GM23338 (cell line): ENCODE data around the gene TIMM44. TPM values are rescaled to one million over a fixed set of nuclear protein-coding genes. Genes with fewer than 3 reads are reported as not detected.

Experiments used
- ATAC-seq: fragments of 200-7000 bp; cut with Tn5 transposase; 3 replicates; pipeline ENCODE4 v1.9.1; 2020
- DNase-seq: peaks from one replicate; pipeline ENCODE4 v3.0.0-alpha.2; 2015; ENCODE audit warnings: low spot score
- H2AFZ ChIP-seq: fragments of 200-600 bp; sonication (generic); 2 replicates; pipeline ENCODE4 v1.8.0; 2016; ENCODE audit warnings: antibody characterized with exemption, mild to moderate bottlenecking, moderate library complexity
- H3F3A ChIP-seq: fragments of 200-600 bp; sonication (generic); replicated peaks from 2 replicates; pipeline ENCODE4 v1.8.0; 2017; ENCODE audit warnings: antibody characterized with exemption, mixed run types, low read depth
- H3K27ac ChIP-seq: fragments of 200-600 bp; sonication (generic); 2 replicates; pipeline ENCODE4 v1.6.1; 2016; ENCODE audit warnings: low read depth
- H3K27me3 ChIP-seq: fragments of 200-600 bp; sonication (generic); 2 replicates; pipeline ENCODE4 v1.8.0; 2016; ENCODE audit warnings: mild to moderate bottlenecking, mixed run types, moderate library complexity; ENCODE audit not compliant: insufficient read depth
- H3K36me3 ChIP-seq: fragments of 200-600 bp; sonication (generic); 2 replicates; pipeline ENCODE4 v1.8.0; 2016; ENCODE audit warnings: mild to moderate bottlenecking; ENCODE audit not compliant: insufficient read depth
- H3K4me1 ChIP-seq: fragments of 200-600 bp; sonication (generic); 2 replicates; pipeline ENCODE4 v1.8.0; 2016; ENCODE audit warnings: mild to moderate bottlenecking, moderate library complexity; ENCODE audit not compliant: insufficient read depth
- H3K4me2 ChIP-seq: fragments of 200-600 bp; sonication (generic); 2 replicates; pipeline ENCODE4 v1.7.1; 2017; ENCODE audit warnings: mixed run types
- H3K4me3 ChIP-seq: fragments of 200-600 bp; sonication (generic); 2 replicates; pipeline ENCODE4 v1.6.1; 2016; ENCODE audit warnings: mixed run types
- H3K79me2 ChIP-seq: fragments of 200-600 bp; sonication (generic); replicated peaks from 2 replicates; pipeline ENCODE4 v1.8.0; 2017; ENCODE audit warnings: mild to moderate bottlenecking; ENCODE audit not compliant: insufficient read depth
- H3K9me2 ChIP-seq: fragments of 200-600 bp; sonication (generic); 2 replicates; pipeline ENCODE4 v1.8.0; 2017; ENCODE audit not compliant: insufficient read depth
- H4K20me1 ChIP-seq: fragments of 200-600 bp; sonication (generic); replicated peaks from 2 replicates; pipeline ENCODE4 v1.8.0; 2017; ENCODE audit warnings: mild to moderate bottlenecking; ENCODE audit not compliant: insufficient read depth
- H3K27ac Mint-ChIP-seq: 2 replicates; pipeline ENCODE4 v1.8.0; 2020; ENCODE audit warnings: inconsistent platforms, mild to moderate bottlenecking, moderate library complexity, mixed read lengths
- H3K27me3 Mint-ChIP-seq: 3 replicates; pipeline ENCODE4 v1.8.0; 2022; ENCODE audit warnings: low read depth, mild to moderate bottlenecking, moderate library complexity, mixed read lengths, inconsistent platforms; ENCODE audit not compliant: insufficient read depth, poor library complexity
- H3K36me3 Mint-ChIP-seq: 3 replicates; pipeline ENCODE4 v1.8.0; 2021; ENCODE audit warnings: low read depth, mild to moderate bottlenecking, inconsistent platforms, moderate library complexity, mixed read lengths
- H3K4me1 Mint-ChIP-seq: 3 replicates; pipeline ENCODE4 v1.8.0; 2020; ENCODE audit warnings: mild to moderate bottlenecking, inconsistent platforms, mixed read lengths
- H3K4me3 Mint-ChIP-seq: 3 replicates; pipeline ENCODE4 v1.8.0; 2021; ENCODE audit warnings: moderate library complexity, mild to moderate bottlenecking, inconsistent platforms, mixed read lengths
- H3K9me3 Mint-ChIP-seq: 3 replicates; pipeline ENCODE4 v1.8.0; 2020; ENCODE audit warnings: moderate library complexity, mild to moderate bottlenecking, inconsistent platforms, mixed read lengths
- CREB1 ChIP-seq: fragments of 250-450 bp; sonication (Bioruptor Pico); IDR thresholded peaks from 2 replicates; pipeline ENCODE4 v1.5.0; 2020; ENCODE audit warnings: low read depth, mild to moderate bottlenecking, moderate library complexity
- EZH2 ChIP-seq: fragments of 200-600 bp; sonication (generic); IDR thresholded peaks from one replicate; pipeline ENCODE4 v1.8.0; 2017; ENCODE audit warnings: antibody characterized with exemption, mild to moderate bottlenecking, low read depth; ENCODE audit not compliant: unreplicated experiment
- EZH2phosphoT487 ChIP-seq: fragments of 200-600 bp; sonication (generic); IDR thresholded peaks from one replicate; pipeline ENCODE4 v1.8.1; 2018; ENCODE audit warnings: antibody characterized with exemption; ENCODE audit not compliant: unreplicated experiment
- JUNB ChIP-seq: IDR thresholded peaks from one replicate; pipeline ENCODE4 v1.6.1; 2016; ENCODE audit warnings: antibody characterized with exemption; ENCODE audit not compliant: unreplicated experiment
- NANOG ChIP-seq: IDR thresholded peaks from 2 replicates; pipeline ENCODE4 v1.6.1; 2016; ENCODE audit warnings: antibody characterized with exemption, borderline replicate concordance
- POLR2AphosphoS5 ChIP-seq: IDR thresholded peaks from 2 replicates; pipeline ENCODE4 v1.6.1; 2016; ENCODE audit warnings: antibody characterized with exemption, low read depth
- REST ChIP-seq: IDR thresholded peaks from one replicate; pipeline ENCODE4 v1.6.1; 2018; ENCODE audit warnings: antibody characterized with exemption; ENCODE audit not compliant: unreplicated experiment
- STAT1 ChIP-seq: IDR thresholded peaks from one replicate; pipeline ENCODE4 v1.6.1; 2016; ENCODE audit warnings: antibody characterized with exemption; ENCODE audit not compliant: unreplicated experiment
- ZNF114 ChIP-seq: fragments of 250-450 bp; sonication (Bioruptor Pico); IDR thresholded peaks from 2 replicates; pipeline ENCODE4 v1.5.0; 2020; ENCODE audit warnings: mild to moderate bottlenecking, moderate library complexity
- ZNF331 ChIP-seq: fragments of 250-450 bp; sonication (Bioruptor Pico); IDR thresholded peaks from 2 replicates; pipeline ENCODE4 v1.5.0; 2020; ENCODE audit warnings: low read depth, mild to moderate bottlenecking, moderate library complexity
- ZNF462 ChIP-seq: fragments of 250-450 bp; sonication (Bioruptor Pico); IDR thresholded peaks from 2 replicates; pipeline ENCODE4 v1.5.0; 2020; ENCODE audit warnings: mild to moderate bottlenecking, moderate library complexity
- polyA plus RNA-seq: library from polyadenylated mRNA; unstranded; fragments of >200 nt; fragmentation: Nextera tagmentation; extraction: Ambion mirVana; gene quantifications from 2 replicates; pipeline ENCODE4 v1.2.1, GENCODE V29; 2016
- total RNA-seq: library from RNA; depleted of rRNA; stranded (reverse); fragments of >200 nt; shearing (Covaris generic); gene quantifications from 2 replicates; pipeline ENCODE4 v1.2.3, GENCODE V29; 2014
- TF ChIP-seq, protein P1 (sequence below), 2 experiments: fragments of 200-600 bp in 1 of 2; sonication (generic) in 1 of 2; conservative IDR thresholded peaks; 2 replicates each; pipeline versions ENCODE4 v1.5.1 to v1.6.1; 2016 to 2017; ENCODE audit warnings: antibody characterized with exemption in 2 of 2, low read depth in 2 of 2, mild to moderate bottlenecking in 2 of 2, moderate library complexity in 1 of 2
- TF ChIP-seq, protein P2 (sequence below): IDR thresholded peaks from 2 replicates; pipeline ENCODE4 v1.6.1; 2016; ENCODE audit warnings: antibody characterized with exemption

Gene TIMM44
- total and polyA plus RNA-seq, 2 experiments from 2014 or later: 125 to 128 TPM

DNA sequence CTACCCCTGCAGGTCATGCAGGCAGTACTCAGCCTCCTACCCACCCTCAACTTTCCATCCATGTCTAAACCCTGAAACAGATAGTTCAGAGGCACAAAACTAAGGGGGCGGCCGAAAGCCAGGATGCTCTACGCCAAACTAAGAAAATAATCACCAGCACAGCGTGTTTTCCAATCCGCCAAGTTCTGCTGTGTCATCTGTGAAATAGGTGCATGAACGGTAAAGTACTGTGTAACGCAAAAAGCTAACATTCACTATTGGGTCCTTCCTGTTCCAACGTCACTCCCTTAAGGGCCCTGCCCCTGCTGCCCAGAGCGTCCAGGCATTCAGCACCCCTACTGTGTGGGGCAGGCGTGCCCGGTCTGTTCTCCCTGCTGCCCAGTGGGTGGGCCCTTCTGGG, 12.2 kb upstream of the TIMM44 start:
- Histone ChIP-seq H3K4me2 (no peak overlapping the region), H3K4me3 (no peak overlapping the region), H3K9me2 (no peaks in the 10 kb centered on the region), H3K4me1 (no peaks in the 10 kb centered on the region; the same call in 1 of the 2 replicates), H2AFZ (no peak overlapping the region), H3K79me2 (no peaks in the 10 kb centered on the region), H3K36me3 (peaks cover 2% of the 10 kb centered on the region; the same call in 1 of the 2 replicates), H3K27ac (no peak overlapping the region), H3F3A (peaks cover 8% of the 10 kb centered on the region; the same call in 1 of the 2 replicates), H3K27me3 (no peaks in the 10 kb centered on the region), H4K20me1 (no peaks in the 10 kb centered on the region)
- Mint-ChIP-seq H3K27ac (no peak overlapping the region), H3K4me1 (peaks cover 15% of the 10 kb centered on the region), H3K27me3 (peaks cover 27% of the 10 kb centered on the region), H3K4me3 (no peak overlapping the region), H3K36me3 (peaks cover 15% of the 10 kb centered on the region; the same call in 2 of the 3 replicates), H3K9me3 (peaks cover 7% of the 10 kb centered on the region)
- TF ChIP-seq ZNF462 (CRISPR knock-in tag) (no peak), POLR2AphosphoS5 (no peak), EZH2phosphoT487 (no peak), ZNF114 (CRISPR knock-in tag) (no peak), CREB1 (CRISPR knock-in tag) (no peak), JUNB (no peak), STAT1 (no peak), ZNF331 (CRISPR knock-in tag) (no peak), REST (no peak), EZH2 (no peak), NANOG (no peak)
- TF ChIP-seq, protein P1, sequence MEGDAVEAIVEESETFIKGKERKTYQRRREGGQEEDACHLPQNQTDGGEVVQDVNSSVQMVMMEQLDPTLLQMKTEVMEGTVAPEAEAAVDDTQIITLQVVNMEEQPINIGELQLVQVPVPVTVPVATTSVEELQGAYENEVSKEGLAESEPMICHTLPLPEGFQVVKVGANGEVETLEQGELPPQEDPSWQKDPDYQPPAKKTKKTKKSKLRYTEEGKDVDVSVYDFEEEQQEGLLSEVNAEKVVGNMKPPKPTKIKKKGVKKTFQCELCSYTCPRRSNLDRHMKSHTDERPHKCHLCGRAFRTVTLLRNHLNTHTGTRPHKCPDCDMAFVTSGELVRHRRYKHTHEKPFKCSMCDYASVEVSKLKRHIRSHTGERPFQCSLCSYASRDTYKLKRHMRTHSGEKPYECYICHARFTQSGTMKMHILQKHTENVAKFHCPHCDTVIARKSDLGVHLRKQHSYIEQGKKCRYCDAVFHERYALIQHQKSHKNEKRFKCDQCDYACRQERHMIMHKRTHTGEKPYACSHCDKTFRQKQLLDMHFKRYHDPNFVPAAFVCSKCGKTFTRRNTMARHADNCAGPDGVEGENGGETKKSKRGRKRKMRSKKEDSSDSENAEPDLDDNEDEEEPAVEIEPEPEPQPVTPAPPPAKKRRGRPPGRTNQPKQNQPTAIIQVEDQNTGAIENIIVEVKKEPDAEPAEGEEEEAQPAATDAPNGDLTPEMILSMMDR (conservative IDR thresholded peaks at IDR 0.05; ENCODE audit: low read depth in 2 of 2): no peak
- TF ChIP-seq, protein P2, sequence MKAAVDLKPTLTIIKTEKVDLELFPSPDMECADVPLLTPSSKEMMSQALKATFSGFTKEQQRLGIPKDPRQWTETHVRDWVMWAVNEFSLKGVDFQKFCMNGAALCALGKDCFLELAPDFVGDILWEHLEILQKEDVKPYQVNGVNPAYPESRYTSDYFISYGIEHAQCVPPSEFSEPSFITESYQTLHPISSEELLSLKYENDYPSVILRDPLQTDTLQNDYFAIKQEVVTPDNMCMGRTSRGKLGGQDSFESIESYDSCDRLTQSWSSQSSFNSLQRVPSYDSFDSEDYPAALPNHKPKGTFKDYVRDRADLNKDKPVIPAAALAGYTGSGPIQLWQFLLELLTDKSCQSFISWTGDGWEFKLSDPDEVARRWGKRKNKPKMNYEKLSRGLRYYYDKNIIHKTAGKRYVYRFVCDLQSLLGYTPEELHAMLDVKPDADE: no peak
- DNase-seq (no peak), ATAC-seq (no peak)
